Neural progenitor cell (in vitro differentiated cells): ENCODE measurements around the gene DOK7.

Experiments used
- EZH2 ChIP-seq: fragments of 200-600 bp; sonication (generic); IDR thresholded peaks from 2 replicates; pipeline ENCODE4 v1.6.1; 2017; ENCODE audit warnings: antibody characterized with exemption, mild to moderate bottlenecking, moderate library complexity
- EZH2phosphoT487 ChIP-seq: fragments of 200-600 bp; sonication (generic); IDR thresholded peaks from 2 replicates; pipeline ENCODE4 v1.6.1; 2017; ENCODE audit warnings: antibody characterized with exemption
- TF ChIP-seq, protein P1 (sequence below): fragments of 200-600 bp; sonication (generic); IDR thresholded peaks from 2 replicates; pipeline ENCODE4 v1.5.1; 2017; ENCODE audit warnings: antibody characterized with exemption, mild to moderate bottlenecking

DNA sequence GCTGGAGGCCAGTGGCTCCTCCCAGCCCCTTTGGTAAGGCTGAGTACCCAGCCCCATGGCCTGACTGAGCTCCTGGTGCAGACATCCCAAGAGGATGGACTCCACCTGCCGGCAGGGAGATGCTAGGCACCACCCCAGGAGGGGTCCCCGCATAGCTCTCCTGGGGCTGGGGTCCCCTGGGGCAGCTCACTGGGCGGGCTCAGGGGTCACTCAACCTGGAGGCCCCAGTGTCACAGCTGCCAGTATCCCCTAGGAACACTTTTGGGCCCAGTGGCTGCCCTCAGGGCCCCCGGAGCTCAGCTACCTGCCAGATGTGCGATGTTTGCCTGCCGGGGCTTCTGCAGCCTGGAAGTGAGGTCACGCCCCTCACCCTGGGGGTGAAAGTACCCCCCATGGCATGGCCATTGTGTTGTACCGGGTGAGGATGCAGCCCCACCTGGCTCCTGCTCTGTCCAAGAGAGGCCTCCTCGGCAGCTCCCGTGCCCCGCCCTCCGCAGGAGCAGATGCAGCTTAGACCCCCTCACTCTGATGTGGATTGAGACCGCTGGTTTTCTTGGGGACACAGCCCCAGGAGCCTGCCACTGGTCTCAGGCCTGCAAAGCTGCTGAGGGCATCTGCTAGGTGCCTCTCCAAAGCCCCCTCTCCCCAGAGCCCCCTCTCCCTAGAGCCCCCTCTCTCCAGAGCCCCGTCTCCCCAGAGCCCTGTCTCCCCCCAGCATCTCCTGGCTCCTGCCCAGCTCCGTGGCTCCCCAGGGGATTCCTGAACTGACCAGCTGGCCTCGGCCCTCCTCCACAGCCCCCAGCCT is 28.0 kb upstream of the DOK7 start:
- TF ChIP-seq, protein P1, sequence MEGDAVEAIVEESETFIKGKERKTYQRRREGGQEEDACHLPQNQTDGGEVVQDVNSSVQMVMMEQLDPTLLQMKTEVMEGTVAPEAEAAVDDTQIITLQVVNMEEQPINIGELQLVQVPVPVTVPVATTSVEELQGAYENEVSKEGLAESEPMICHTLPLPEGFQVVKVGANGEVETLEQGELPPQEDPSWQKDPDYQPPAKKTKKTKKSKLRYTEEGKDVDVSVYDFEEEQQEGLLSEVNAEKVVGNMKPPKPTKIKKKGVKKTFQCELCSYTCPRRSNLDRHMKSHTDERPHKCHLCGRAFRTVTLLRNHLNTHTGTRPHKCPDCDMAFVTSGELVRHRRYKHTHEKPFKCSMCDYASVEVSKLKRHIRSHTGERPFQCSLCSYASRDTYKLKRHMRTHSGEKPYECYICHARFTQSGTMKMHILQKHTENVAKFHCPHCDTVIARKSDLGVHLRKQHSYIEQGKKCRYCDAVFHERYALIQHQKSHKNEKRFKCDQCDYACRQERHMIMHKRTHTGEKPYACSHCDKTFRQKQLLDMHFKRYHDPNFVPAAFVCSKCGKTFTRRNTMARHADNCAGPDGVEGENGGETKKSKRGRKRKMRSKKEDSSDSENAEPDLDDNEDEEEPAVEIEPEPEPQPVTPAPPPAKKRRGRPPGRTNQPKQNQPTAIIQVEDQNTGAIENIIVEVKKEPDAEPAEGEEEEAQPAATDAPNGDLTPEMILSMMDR: peak; percentile 55
- TF ChIP-seq EZH2 (no peak), EZH2phosphoT487 (no peak)
